Stimulated activated CD4-positive, alpha-beta T cell treated with anti-CD3 and anti-CD28 coated beads, TNF-alpha, amount 100 ng/mL, for 48 hours (primary cell): ENCODE measurements around the gene MYCN.
A peak's percentile ranks its signal among the peaks of the same experiment; 100 is the strongest.
"Not testable (repeated sequence)": the region's sequence is repeated elsewhere in the genome, so short reads cannot be mapped to it uniquely, and the experiment has no call there.

Experiments used
- DNase-seq, 3 donors: peaks; one replicate each; pipeline ENCODE4 v3.0.0-alpha.2; 2020; ENCODE audit warnings: low read depth in 3 of 3

MYCN gene

GRCh38 chr2:15957881-15958713, 17.7 kb downstream of the MYCN start:
- no peak for DNase-seq

GRCh38 chr2:15959331-15960153, 19.2 kb downstream of the MYCN start:
- DNase-seq = no peak

- DNase-seq = not testable (repeated sequence)
Observed at GRCh38 chr2:15960154-15960520, 19.8 kb downstream of the MYCN start.

- DNase-seq = not testable (repeated sequence)
Observed at GRCh38 chr2:15963109-15963976, 23.0 kb downstream of the MYCN start.

GRCh38 chr2:15963977-15964670, 23.8 kb downstream of the MYCN start:
- DNase-seq = no peak

GRCh38 chr2:15964936-15965563, 24.7 kb downstream of the MYCN start:
- no peak for DNase-seq

GRCh38 chr2:15965564-15966019, 25.2 kb downstream of the MYCN start:
- DNase-seq = peak in 1 of 3 donors; percentile 51

GRCh38 chr2:15967415-15968279, 27.3 kb downstream of the MYCN start:
- no peak for DNase-seq

GRCh38 chr2:15968280-15969178, 28.2 kb downstream of the MYCN start:
- DNase-seq = peak; percentile 24 to 53 (median 43)

GRCh38 chr2:15969214-15969613, 28.9 kb downstream of the MYCN start:
- DNase-seq = no peak

- DNase-seq = no peak
Observed at GRCh38 chr2:15970701-15971100, 30.4 kb downstream of the MYCN start.

- DNase-seq = no peak
Observed at GRCh38 chr2:15971351-15971750, 31.0 kb downstream of the MYCN start.

- DNase-seq = no peak
Observed at GRCh38 chr2:15971831-15972522, 31.6 kb downstream of the MYCN start.

GRCh38 chr2:15973481-15974401, 33.4 kb downstream of the MYCN start:
- peak in 1 of 3 donors; percentile 16 for DNase-seq

- DNase-seq = no peak
Observed at GRCh38 chr2:15974565-15975260, 34.4 kb downstream of the MYCN start.

GRCh38 chr2:15975261-15975600, 34.9 kb downstream of the MYCN start:
- no peak for DNase-seq
